Muscle layer of duodenum (tissue), 2 donors: Measurements from ENCODE around the gene SSC5D.

Experiments used
- H3K27ac ChIP-seq: one replicate; pipeline ENCODE4 v1.7.0; 2013; ENCODE audit warnings: mild to moderate bottlenecking, low read length
- H3K27me3 ChIP-seq: one replicate; pipeline ENCODE4 v1.7.0; 2013; ENCODE audit warnings: low read depth, mild to moderate bottlenecking, control low read depth, low read length
- H3K36me3 ChIP-seq, 2 donors: one replicate each; pipeline ENCODE4 v1.7.0; 2013; ENCODE audit warnings: low read length in 2 of 2, control low read depth in 1 of 2, mild to moderate bottlenecking in 1 of 2; ENCODE audit not compliant: insufficient read depth in 2 of 2, control insufficient read depth in 1 of 2
- H3K4me1 ChIP-seq, 2 donors: one replicate each; pipeline ENCODE4 v1.7.0; 2013; ENCODE audit warnings: low read length in 2 of 2, mild to moderate bottlenecking in 2 of 2, control low read depth in 1 of 2, moderate library complexity in 1 of 2; ENCODE audit not compliant: insufficient read depth in 2 of 2, control insufficient read depth in 1 of 2
- H3K4me3 ChIP-seq, 2 donors: one replicate each; pipeline ENCODE4 v1.7.0; 2013; ENCODE audit warnings: low read length in 2 of 2, low read depth in 1 of 2, mild to moderate bottlenecking in 1 of 2
- H3K9me3 ChIP-seq, 2 donors: one replicate each; pipeline ENCODE4 v1.7.0; 2013; ENCODE audit warnings: low read length in 2 of 2, control low read depth in 1 of 2, mild to moderate bottlenecking in 1 of 2; ENCODE audit not compliant: control insufficient read depth in 1 of 2
- donor health status: healthy.

The SSC5D gene

DNA sequence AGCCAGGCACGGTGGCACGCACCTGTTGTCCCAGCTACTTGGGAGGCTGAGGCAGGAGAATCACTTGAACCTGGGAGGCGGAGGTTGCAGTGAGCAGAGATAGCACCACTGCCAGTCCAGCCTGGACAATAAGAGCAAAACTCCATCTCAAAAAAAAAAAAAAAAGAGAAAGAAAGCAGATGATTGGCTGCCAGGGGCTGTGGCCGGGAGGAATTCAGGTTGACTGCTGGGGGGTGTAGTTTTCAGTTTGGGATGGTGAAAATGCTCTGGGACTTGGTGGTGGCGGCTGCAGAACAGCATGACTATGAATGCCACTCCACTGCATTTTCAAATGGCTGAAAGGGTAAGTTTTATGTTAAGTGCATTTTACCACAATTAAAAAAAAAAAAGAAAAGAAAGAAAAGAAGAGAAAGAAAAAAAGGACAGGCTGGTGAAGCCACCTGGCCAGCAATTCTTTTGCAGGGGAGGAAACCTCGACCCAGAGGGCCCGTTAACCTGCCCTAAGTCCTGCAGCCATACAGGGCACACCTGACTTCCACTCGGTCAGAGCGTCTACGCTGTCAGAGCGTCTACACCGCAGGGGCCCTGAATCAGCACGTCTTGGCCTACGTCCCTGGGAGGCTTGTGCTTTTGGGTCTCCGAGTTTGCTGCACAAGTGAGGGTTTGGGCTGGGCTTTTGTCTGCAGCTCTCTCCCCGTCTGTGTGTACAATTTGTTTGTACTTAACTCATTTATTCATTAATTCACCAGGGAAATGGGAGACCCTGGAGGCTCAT, 30.4 kb upstream of the SSC5D start:
- Histone ChIP-seq H3K4me3 (no peak overlapping the region), H3K9me3 (no peaks in the 10 kb centered on the region), H3K27ac (no peak overlapping the region), H3K4me1 (peaks cover 5 to 25% of the 10 kb centered on the region in 2 donors), H3K27me3 (no peaks in the 10 kb centered on the region), H3K36me3 (peaks cover 0 to 22% of the 10 kb centered on the region in 2 donors)

DNA sequence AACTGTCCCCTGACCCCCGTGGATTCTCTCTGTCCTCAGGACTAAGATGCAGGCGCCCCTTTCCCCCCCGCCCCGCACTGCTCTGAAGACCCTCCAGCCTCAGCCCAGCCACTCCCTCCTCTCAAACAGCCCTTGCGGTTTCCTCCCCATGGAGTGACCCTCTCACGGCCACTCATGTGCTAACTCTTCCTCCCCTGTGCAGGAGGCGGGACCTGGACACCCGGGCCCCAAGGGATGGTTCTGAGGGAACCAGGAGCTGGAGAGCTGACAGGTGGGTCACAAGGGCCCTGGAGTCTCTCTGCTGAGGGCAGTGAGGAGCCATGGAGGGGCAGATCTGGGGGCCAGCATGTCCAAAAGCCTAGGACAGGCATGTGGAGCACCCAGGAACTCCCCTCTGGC, 28.7 kb upstream of the SSC5D start:
- Histone ChIP-seq H3K27me3 (no peaks in the 10 kb centered on the region), H3K4me1 (peaks cover 5 to 25% of the 10 kb centered on the region in 2 donors), H3K36me3 (peaks cover 0 to 14% of the 10 kb centered on the region in 2 donors), H3K4me3 (peak overlapping the region in 1 of 2 donors; percentile 93), H3K9me3 (no peaks in the 10 kb centered on the region), H3K27ac (peak overlapping the region; percentile 54)

DNA sequence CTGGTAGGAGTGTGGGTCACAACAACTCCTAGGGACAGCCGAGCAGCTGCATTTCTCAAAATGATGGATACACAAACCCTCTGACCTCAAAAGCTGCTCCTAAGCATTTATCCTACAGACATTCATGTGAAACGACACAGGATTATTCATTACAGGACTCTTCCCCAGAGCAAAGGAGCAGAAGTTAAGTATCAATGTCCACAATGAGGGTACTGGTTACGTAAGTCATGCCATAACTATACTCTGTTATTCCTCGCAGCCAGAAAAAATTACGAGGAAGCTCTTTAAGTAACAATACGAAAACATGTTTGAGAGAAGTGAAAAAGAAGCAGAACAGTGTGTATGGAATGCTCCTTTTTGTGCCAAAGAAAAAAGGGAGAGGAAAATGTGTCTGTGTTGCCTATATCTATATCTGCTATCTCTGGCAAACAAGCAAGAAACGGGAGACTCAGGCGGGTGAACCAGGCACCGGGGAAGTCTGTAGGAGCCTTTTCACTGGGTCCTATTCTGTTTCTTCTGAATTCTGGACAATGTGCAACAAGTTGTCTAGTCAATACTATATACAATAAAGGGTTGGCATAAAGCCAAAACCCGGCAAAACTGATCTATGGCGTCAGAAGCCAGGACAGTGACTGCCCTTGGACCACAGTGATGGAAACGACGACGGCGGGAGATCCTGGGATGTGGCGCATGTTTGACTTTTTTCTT, 28.1 kb upstream of the SSC5D start:
- peak overlapping the region; percentile 54 for H3K27ac ChIP-seq
- no peaks in the 10 kb centered on the region for H3K9me3 ChIP-seq
- H3K27me3 ChIP-seq, result no peaks in the 10 kb centered on the region
- H3K4me3 ChIP-seq, result peak overlapping the region; percentile 66 to 93
- H3K4me1 ChIP-seq, result peaks cover 5 to 25% of the 10 kb centered on the region in 2 donors
- peaks cover 0 to 12% of the 10 kb centered on the region in 2 donors for H3K36me3 ChIP-seq

DNA sequence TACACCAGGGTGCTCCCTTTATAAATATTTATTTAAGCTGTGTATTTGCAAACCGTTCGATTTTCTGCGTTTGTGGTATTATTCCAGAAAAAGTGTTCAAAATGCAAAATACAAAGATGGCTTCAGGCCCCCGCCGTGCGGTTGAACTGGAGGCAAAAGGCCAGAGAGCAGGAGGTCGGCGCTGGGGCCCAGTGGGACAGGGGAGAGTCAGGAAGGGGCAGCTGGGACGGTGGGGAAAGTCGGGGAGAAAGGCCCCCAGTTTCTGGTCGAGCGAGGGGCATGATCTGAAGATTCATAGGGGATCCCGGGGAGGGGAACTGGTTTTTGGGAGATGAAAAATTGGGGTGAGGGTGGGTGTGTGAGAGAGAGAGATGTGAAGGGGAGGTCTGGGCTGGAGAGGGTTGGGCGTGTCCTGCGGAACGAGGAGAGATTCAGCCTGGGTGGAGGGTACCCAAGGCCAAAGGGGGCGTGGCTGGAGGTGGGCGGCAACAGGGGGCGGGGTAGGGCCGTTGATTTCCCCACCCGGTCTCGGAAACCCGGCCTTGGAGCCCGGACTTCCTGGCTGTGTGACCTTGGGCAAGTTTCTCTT, 27.5 kb upstream of the SSC5D start:
- Histone ChIP-seq H3K27ac (peak overlapping the region; percentile 63), H3K4me1 (peaks cover 5 to 25% of the 10 kb centered on the region in 2 donors), H3K4me3 (peak overlapping the region; percentile 66 to 93), H3K36me3 (peaks cover 0 to 7% of the 10 kb centered on the region in 2 donors), H3K27me3 (no peaks in the 10 kb centered on the region), H3K9me3 (no peaks in the 10 kb centered on the region)

DNA sequence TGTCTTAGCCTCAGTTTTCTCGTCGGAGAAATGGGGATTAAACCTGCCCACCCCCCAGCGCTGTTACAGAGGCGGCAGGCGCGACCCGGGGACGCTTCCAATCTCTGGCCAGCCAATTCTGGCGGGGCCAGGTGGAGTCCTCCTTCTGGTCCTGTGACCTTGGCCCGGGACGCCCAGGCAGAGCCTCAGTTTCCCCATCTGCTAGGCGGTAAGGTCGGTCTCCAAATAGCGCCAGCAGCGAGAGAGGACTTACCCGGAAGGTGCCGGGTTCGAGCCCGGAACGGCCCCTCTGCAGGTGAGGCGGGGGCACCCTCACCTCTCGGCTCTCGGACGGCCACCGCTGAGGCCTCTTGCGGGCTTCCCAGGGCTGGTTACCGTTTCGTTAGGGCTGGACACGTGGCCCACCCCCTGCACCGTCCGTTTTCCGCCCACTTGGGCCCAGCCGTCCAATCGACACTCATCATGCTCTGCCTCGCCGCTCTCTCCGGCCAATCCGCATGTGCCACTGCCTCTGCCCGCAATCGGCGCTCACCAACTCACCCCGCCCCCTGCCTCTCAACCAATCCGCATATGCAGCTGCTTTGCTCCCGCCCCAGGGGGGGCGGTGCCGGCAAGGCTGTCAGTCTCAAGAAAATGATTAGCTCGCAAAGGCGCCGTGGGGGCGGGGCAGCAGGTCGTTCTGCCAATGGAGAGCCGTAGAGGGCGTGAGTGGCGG, 26.8 kb upstream of the SSC5D start, which contains the start of gene ISOC2:
TSS of gene ISOC2 (minus strand) at position 384 of the 715 bp plus-strand sequence. CDS start 5,156 bp downstream, outside the sequence.
- Histone ChIP-seq H3K27ac (peak within 1 kb of the TSS; percentile 79), H3K36me3 (peaks cover 0 to 1% of the 10 kb centered on the region in 2 donors), H3K4me3 (peak within 1 kb of the TSS; percentile 70 to 93), H3K27me3 (no peaks in the 10 kb centered on the region), H3K9me3 (no peaks in the 10 kb centered on the region), H3K4me1 (peaks cover 5 to 25% of the 10 kb centered on the region in 2 donors)

DNA sequence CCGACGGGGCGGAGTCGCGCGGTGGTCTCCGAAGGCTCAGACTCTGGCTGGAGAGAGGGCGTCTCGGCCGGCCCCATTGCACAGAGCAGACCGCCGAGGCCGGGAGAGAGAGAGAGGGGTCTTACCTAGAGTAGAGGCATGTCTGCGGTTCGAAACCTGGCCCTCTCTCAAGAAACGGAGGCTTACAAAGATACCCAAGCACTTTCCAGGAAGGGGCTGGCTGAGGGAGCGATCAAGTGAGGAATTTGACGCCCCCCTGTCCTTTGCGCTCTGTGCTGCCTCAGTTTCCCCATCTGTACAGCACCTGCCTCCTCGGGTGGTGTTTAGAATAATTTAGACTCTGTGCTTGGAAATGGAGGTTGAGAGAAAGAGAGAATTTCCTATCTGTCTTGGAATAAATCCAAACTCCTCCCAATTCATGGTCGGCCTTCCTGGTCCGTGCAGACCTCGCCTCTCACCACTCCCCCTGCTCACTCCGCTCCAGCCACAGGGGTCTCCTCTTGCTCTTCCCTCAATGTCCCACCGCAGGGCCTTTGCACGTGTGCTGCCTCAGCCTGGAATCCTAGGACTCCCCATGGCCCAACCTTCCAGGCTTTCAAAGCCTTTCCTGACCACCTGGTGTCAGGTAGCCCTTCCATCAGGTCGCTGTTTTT, 26.1 kb upstream of the SSC5D start:
- no peaks in the 10 kb centered on the region for H3K9me3 ChIP-seq
- H3K27me3 ChIP-seq, result no peaks in the 10 kb centered on the region
- peak overlapping the region; percentile 79 for H3K27ac ChIP-seq
- H3K4me1 ChIP-seq, result peaks cover 5 to 25% of the 10 kb centered on the region in 2 donors
- no peaks in the 10 kb centered on the region for H3K36me3 ChIP-seq
- H3K4me3 ChIP-seq, result peak overlapping the region; percentile 70 to 93

DNA sequence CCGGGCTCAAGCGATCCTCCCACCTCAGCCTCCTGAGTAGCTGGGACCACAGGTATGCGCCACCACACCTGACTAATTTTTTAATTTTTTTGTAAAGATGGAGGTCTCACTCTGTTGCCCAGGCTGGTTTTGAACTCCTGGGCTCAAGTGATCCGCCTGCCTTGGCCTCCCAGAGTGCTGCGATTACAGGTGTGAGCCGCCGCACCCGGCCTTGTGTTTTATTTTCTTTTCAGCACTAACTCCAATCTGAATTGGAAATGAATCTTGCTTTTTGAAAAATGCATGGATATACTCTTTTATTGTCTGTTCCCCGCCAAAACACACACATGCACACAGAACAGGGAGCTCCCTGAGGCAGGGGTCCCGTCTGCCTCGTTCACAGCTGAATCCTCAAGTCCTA, 25.5 kb upstream of the SSC5D start:
- Histone ChIP-seq H3K4me3 (no peak overlapping the region), H3K4me1 (peaks cover 10 to 28% of the 10 kb centered on the region in 2 donors), H3K27ac (no peak overlapping the region), H3K36me3 (no peaks in the 10 kb centered on the region), H3K27me3 (no peaks in the 10 kb centered on the region), H3K9me3 (no peaks in the 10 kb centered on the region)

DNA sequence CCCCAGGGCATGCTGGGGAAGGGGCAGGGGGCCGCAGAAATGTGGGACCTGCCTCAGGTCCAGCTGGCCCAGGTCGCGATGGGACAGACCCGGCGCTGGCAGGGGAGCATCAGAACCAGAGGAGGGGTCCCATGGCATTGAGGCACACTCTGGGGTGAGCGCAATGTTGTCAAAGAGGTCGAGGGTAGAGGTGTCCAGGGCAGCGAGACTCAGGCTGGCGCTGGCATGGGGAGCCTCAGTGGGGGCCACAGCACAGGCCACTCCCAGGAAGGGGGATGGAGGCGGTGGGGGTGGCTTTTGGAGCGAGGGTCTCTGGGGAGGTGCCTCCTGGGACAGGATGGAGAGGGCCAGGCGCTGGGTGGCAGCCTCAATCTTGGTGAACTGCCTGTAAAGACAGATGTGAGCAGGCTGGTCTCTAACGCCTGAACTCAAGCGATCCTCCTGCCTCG, 24.6 kb upstream of the SSC5D start:
- Histone ChIP-seq H3K36me3 (no peaks in the 10 kb centered on the region), H3K27me3 (no peaks in the 10 kb centered on the region), H3K4me1 (peaks cover 10 to 33% of the 10 kb centered on the region in 2 donors), H3K27ac (no peak overlapping the region), H3K9me3 (no peaks in the 10 kb centered on the region), H3K4me3 (no peak overlapping the region)

DNA sequence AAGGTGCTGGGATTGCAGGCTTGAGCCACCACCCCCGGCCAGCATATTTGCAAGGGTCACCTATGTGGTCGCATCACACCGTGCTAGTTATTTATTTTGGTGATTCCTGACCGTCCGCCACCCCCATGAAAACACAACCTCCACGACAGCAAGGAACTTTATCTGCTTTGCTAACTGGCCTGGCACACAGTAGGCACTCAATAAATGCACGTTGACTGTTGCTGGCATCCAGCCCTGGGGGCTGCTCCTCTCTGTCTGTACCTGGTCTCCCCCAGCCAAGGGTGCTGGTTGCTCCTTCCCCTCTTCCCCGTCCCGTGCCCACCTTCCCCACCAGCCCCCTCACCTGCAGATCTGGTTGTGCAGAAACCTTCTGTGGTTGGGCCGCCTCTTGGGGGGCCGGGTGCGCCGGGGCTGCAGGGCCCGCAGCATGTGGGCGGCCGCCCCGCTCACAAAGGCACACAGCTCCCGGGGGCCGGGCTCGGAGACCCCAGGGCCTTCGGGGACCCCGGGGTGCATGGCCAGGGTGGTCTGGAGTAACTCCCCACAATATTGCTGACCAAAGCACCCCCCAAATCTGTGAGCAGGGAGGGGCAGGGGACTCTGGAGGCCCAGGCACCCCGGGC, 24.1 kb upstream of the SSC5D start:
- Histone ChIP-seq H3K9me3 (no peaks in the 10 kb centered on the region), H3K4me1 (peaks cover 10 to 33% of the 10 kb centered on the region in 2 donors), H3K36me3 (no peaks in the 10 kb centered on the region), H3K4me3 (no peak overlapping the region), H3K27ac (no peak overlapping the region), H3K27me3 (no peaks in the 10 kb centered on the region)

DNA sequence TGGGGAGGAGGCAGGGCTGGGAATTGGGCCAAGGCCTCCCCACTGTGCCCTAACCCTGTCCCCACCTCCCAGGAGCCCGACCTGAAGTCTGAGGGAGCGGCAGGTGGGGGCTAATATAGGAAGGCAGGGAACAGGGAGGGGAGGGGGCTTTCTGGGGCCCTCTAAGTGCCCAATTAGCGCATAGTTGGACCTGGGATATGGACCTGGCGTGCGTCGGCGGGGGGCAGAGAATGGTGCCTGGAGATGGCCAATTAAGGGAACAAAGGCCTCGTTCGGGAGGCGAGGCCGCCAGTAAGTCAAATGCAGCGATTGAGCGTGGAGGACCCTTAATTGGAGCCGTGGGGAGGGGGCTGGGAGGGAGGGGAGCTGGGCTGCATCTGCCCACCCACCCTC, 23.6 kb upstream of the SSC5D start, which contains the start of gene C19orf85:
TSS of gene C19orf85 (minus strand) at position 90 of the 393 bp plus-strand sequence. CDS start 197 bp downstream, outside the sequence.
- Histone ChIP-seq H3K27ac (no peak within 1 kb of the TSS), H3K4me3 (no peak within 1 kb of the TSS), H3K27me3 (no peaks in the 10 kb centered on the region), H3K9me3 (no peaks in the 10 kb centered on the region), H3K4me1 (peaks cover 10 to 30% of the 10 kb centered on the region in 2 donors), H3K36me3 (no peaks in the 10 kb centered on the region)
